Measurements from ENCODE around the gene BCAP31. TPM values are rescaled to one million over a fixed set of nuclear protein-coding genes. Genes with fewer than 3 reads are reported as not detected.

BCAP31 gene
- total and polyA plus RNA-seq, 2 of the 13 experiments (the other 11 are each of a cell fraction or from before 2014, with no cell fraction given), result 139 to 178 TPM

GRCh38 chrX:153765138-153766079 lies 41.2 kb upstream of the BCAP31 start:
- POLR2A ChIA-PET, result interaction anchor here (0.8 to 2.5 kb wide), 8 partner anchors 29 to 201 kb away, joined by 3 to 12 read pairs (median 4); partner anchors contain the start of genes IDH3G, SLC6A8 and SSR4
- DNase-seq (ENCODE audit: low spot score) (peak; percentile 33), ATAC-seq (peak; percentile 52), FAIRE-seq (no peak)
- WGBS (ENCODE audit: low lambda C conversion rate), result no CpG with 5 or more reads among the region's 27 CpGs
- Histone ChIP-seq H3K4me2 (ENCODE audit: low read depth, low read length) (peak overlapping the region; percentile 78), H3K4me3 (replicated peaks in 1 of 3; ENCODE audit: insufficient read depth in 1 of 3, low read depth in 2 of 3, low read length in 3 of 3) (peak overlapping the region; percentile 45 to 66 (median 53); a peak in 5 of 6 replicates), H2AFZ (ENCODE audit: low read length) (no peak overlapping the region), H3K27me3 (ENCODE audit: control insufficient read depth in 1 of 2, insufficient read depth in 2 of 2, low read length in 2 of 2) (no peaks in the 10 kb centered on the region), H3K4me1 (ENCODE audit: insufficient read depth, low read length) (peaks cover 37% of the 10 kb centered on the region), H4K20me1 (ENCODE audit: insufficient read depth, low read length) (no peaks in the 10 kb centered on the region), H3K36me3 (replicated peaks in 1 of 2; ENCODE audit: control insufficient read depth in 1 of 2, insufficient read depth in 2 of 2, low read length in 2 of 2) (no peaks in the 10 kb centered on the region), H3K9ac (ENCODE audit: insufficient read depth, low read depth, low read length) (peak overlapping the region; percentile 54), H3K27ac (ENCODE audit: extremely low read length, insufficient read depth, low read length) (peak overlapping the region; percentile 13), H3K9me3 (ENCODE audit: low read length) (no peaks in the 10 kb centered on the region), H3K79me2 (ENCODE audit: insufficient read depth, low read length) (no peaks in the 10 kb centered on the region)
- intact Hi-C loops (cut with micrococcal nuclease; ENCODE audit: unreplicated experiment), result loop anchor here (2.0 to 10.0 kb wide), 2 partner anchors 17 to 179 kb away; partner anchors contain the start of gene RENBP
- in situ Hi-C loops (cut with HindIII; ENCODE audit: extremely low pct_ligation_motif_present, low pct_unique_long_range_greater_than_20kb), result no loop called here
- CTCF ChIA-PET (ENCODE audit: low intra/inter-chr PET ratio, low total read pairs), result no interaction called here
- BruUV-seq (replicated peaks), result no TSS peak
- TF ChIP-seq SOX6 (IDR thresholded peaks at IDR 0.05) (no peak), SOX6 (CRISPR knock-in tag; IDR thresholded peaks at IDR 0.05) (peak; percentile 25; the same call in 1 of the 2 replicates), HINFP (CRISPR knock-in tag; IDR thresholded peaks at IDR 0.05; ENCODE audit: low read depth) (no peak), ZFX (CRISPR knock-in tag; IDR thresholded peaks at IDR 0.05; ENCODE audit: low read depth) (peak; percentile 9; the same call in 1 of the 2 replicates), ZSCAN30 (CRISPR knock-in tag; IDR thresholded peaks at IDR 0.05) (no peak), ZNF446 (CRISPR knock-in tag; IDR thresholded peaks at IDR 0.05) (no peak), POLR2G (IDR thresholded peaks at IDR 0.05; ENCODE audit: low read depth, low read length) (0 out of 2 replicates have a peak, but pooled peaks have one; percentile 24), NR0B2 (CRISPR knock-in tag; IDR thresholded peaks at IDR 0.05) (no peak), CAMTA2 (CRISPR knock-in tag; IDR thresholded peaks at IDR 0.05; ENCODE audit: borderline replicate concordance) (no peak), ZFY (CRISPR knock-in tag; IDR thresholded peaks at IDR 0.05) (peak; percentile 29; the same call in 1 of the 2 replicates)
- TF ChIP-seq, protein P1, sequence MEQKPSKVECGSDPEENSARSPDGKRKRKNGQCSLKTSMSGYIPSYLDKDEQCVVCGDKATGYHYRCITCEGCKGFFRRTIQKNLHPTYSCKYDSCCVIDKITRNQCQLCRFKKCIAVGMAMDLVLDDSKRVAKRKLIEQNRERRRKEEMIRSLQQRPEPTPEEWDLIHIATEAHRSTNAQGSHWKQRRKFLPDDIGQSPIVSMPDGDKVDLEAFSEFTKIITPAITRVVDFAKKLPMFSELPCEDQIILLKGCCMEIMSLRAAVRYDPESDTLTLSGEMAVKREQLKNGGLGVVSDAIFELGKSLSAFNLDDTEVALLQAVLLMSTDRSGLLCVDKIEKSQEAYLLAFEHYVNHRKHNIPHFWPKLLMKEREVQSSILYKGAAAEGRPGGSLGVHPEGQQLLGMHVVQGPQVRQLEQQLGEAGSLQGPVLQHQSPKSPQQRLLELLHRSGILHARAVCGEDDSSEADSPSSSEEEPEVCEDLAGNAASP (CRISPR knock-in tag; IDR thresholded peaks at IDR 0.05; ENCODE audit: borderline replicate concordance), result no peak
- TF ChIP-seq, protein P2, sequence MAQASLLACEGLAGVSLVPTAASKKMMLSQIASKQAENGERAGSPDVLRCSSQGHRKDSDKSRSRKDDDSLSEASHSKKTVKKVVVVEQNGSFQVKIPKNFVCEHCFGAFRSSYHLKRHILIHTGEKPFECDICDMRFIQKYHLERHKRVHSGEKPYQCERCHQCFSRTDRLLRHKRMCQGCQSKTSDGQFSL (CRISPR knock-in tag; IDR thresholded peaks at IDR 0.05), result peak; percentile 41; the same call in 1 of the 2 replicates

All from HepG2 (cell line).